Loucy (cell line): ENCODE results near the gene BCL3.

Experiments
- CTCF ChIP-seq: fragments of 200-600 bp; sonication (generic); conservative IDR thresholded peaks from 2 replicates; pipeline ENCODE4 v1.5.1; 2014; ENCODE audit warnings: mild to moderate bottlenecking, antibody characterized with exemption, low read length
- EZH2phosphoT487 ChIP-seq: fragments of 200-600 bp; IDR thresholded peaks from 2 replicates; pipeline ENCODE4 v1.6.1; 2018; ENCODE audit warnings: antibody characterized with exemption, mild to moderate bottlenecking, moderate library complexity, borderline replicate concordance

- no peak for TF ChIP-seq CTCF
- no peak for TF ChIP-seq EZH2phosphoT487
These were observed 26.1 kb upstream of the BCL3 start for GRCh38 chr19:44722131-44723121.
